IMR-90 (cell line): ENCODE measurements around the gene TMEM259. TPM values are rescaled to one million over a fixed set of nuclear protein-coding genes. Genes with fewer than 3 reads are reported as not detected.
A peak's percentile ranks its signal among the peaks of the same experiment; 100 is the strongest.

Source experiments
- ATAC-seq: fragments of 200-7000 bp; cut with Tn5 transposase; 2 replicates; pipeline ENCODE4 v1.9.1; 2020; ENCODE audit warnings: low read depth, mild to moderate bottlenecking, moderate library complexity
- BruUV-seq: library from RNA; stranded (reverse); fragments of 400-500 nt; replicated peaks from 2 replicates; lab custom pipeline; 2021; lab: Mats Ljungman, UMichigan
- CTCF ChIA-PET: fragments of 300-600 bp; formaldehyde crosslinking; extraction: SDS; loops from one replicate; lab custom pipeline; 2021; ENCODE audit warnings: antibody characterized with exemption; lab: Yijun Ruan, JAX
- POLR2A ChIA-PET: fragments of 300-600 bp; sonication (Branson Sonifier 250); formaldehyde crosslinking; loops from one replicate; lab custom pipeline; 2022; ENCODE audit warnings: antibody characterized with exemption; ENCODE audit not compliant: unreplicated experiment; lab: Charles Lee
- DNase-seq: peaks from one replicate; pipeline ENCODE4 v3.0.0; 2013
- H2AFZ ChIP-seq: replicated peaks from 2 replicates; pipeline ENCODE3; 2013; ENCODE audit warnings: low read length, mild to moderate bottlenecking; ENCODE audit not compliant: poor library complexity
- H2AK5ac ChIP-seq: 2 replicates; pipeline ENCODE4 v1.6.1; 2013; ENCODE audit warnings: low read depth, low read length, inconsistent platforms
- H2AK9ac ChIP-seq: replicated peaks from 2 replicates; pipeline ENCODE3; 2013; ENCODE audit warnings: mild to moderate bottlenecking, low read depth, low read length, moderate library complexity; ENCODE audit not compliant: poor library complexity
- H2BK120ac ChIP-seq: 2 replicates; pipeline ENCODE4 v1.6.1; 2013; ENCODE audit warnings: low read depth, low read length, inconsistent platforms
- H2BK15ac ChIP-seq: 3 replicates; pipeline ENCODE4 v1.6.1; 2013; ENCODE audit warnings: low read depth, low read length, inconsistent platforms
- H2BK20ac ChIP-seq: 2 replicates; pipeline ENCODE4 v1.6.1; 2013; ENCODE audit warnings: low read depth, mild to moderate bottlenecking, inconsistent platforms, low read length, moderate library complexity
- H2BK5ac ChIP-seq: 2 replicates; pipeline ENCODE4 v1.6.1; 2013; ENCODE audit warnings: mild to moderate bottlenecking, low read depth, low read length, inconsistent platforms; ENCODE audit not compliant: poor library complexity, severe bottlenecking
- H3K14ac ChIP-seq: replicated peaks from 2 replicates; pipeline ENCODE4 v1.6.1; 2013; ENCODE audit warnings: low read depth, low read length, inconsistent platforms
- H3K18ac ChIP-seq: 2 replicates; pipeline ENCODE4 v1.6.1; 2013; ENCODE audit warnings: low read depth, low read length, control low read depth
- H3K23ac ChIP-seq: 2 replicates; pipeline ENCODE4 v1.6.1; 2013; ENCODE audit warnings: low read depth, low read length, inconsistent platforms
- H3K27ac ChIP-seq: 2 replicates; pipeline ENCODE4 v1.5.1; 2013; ENCODE audit warnings: mild to moderate bottlenecking, control low read depth, low read length; ENCODE audit not compliant: insufficient read depth
- H3K27me3 ChIP-seq: 2 replicates; pipeline ENCODE4 v1.6.1; 2013; ENCODE audit warnings: low read length; ENCODE audit not compliant: control insufficient read depth, insufficient read depth
- H3K36me3 ChIP-seq: 2 replicates; pipeline ENCODE4 v1.6.1; 2013; ENCODE audit warnings: low read length, mixed read lengths; ENCODE audit not compliant: control insufficient read depth, insufficient read depth
- H3K4ac ChIP-seq: 2 replicates; pipeline ENCODE4 v1.6.1; 2013; ENCODE audit warnings: low read depth, low read length, inconsistent platforms
- H3K4me1 ChIP-seq: 2 replicates; pipeline ENCODE4 v1.6.1; 2013; ENCODE audit warnings: low read length, mixed read lengths; ENCODE audit not compliant: control insufficient read depth, insufficient read depth
- H3K4me2 ChIP-seq: 2 replicates; pipeline ENCODE4 v1.6.1; 2013; ENCODE audit warnings: low read depth, mild to moderate bottlenecking, control low read depth, low read length, moderate library complexity
- H3K4me3 ChIP-seq: 2 replicates; pipeline ENCODE4 v1.5.1; 2013; ENCODE audit warnings: low read depth, mild to moderate bottlenecking, control low read depth, low read length, moderate library complexity; ENCODE audit not compliant: insufficient read depth
- H3K56ac ChIP-seq: 2 replicates; pipeline ENCODE4 v1.6.1; 2013; ENCODE audit warnings: low read length, inconsistent platforms; ENCODE audit not compliant: insufficient read depth; ENCODE audit errors: extremely low read depth
- H3K79me1 ChIP-seq, 2 experiments: 2 replicates each; pipeline ENCODE4 v1.6.1; 2013; ENCODE audit warnings: low read length in 2 of 2, inconsistent platforms in 1 of 2, low read depth in 1 of 2
- H3K9ac ChIP-seq: 2 replicates; pipeline ENCODE4 v1.6.1; 2013; ENCODE audit warnings: low read depth, low read length, control low read depth
- H3K9me1 ChIP-seq: 2 replicates; pipeline ENCODE4 v1.6.1; 2013; ENCODE audit warnings: low read length, inconsistent platforms; ENCODE audit not compliant: insufficient read depth
- H3K9me3 ChIP-seq: 2 replicates; pipeline ENCODE4 v1.6.1; 2013; ENCODE audit warnings: low read length; ENCODE audit not compliant: control insufficient read depth, insufficient read depth
- H4K20me1 ChIP-seq: 2 replicates; pipeline ENCODE4 v1.6.1; 2013; ENCODE audit warnings: low read length, inconsistent platforms; ENCODE audit not compliant: insufficient read depth
- H4K5ac ChIP-seq: 2 replicates; pipeline ENCODE4 v1.6.1; 2013; ENCODE audit warnings: mild to moderate bottlenecking, low read depth, low read length, control low read depth
- H4K8ac ChIP-seq, 2 experiments: 2 replicates each; pipeline ENCODE4 v1.6.1; 2013; ENCODE audit warnings: low read depth in 2 of 2, low read length in 2 of 2, control low read depth in 1 of 2, inconsistent platforms in 1 of 2
- H4K91ac ChIP-seq: 2 replicates; pipeline ENCODE4 v1.6.1; 2013; ENCODE audit warnings: low read depth, low read length, inconsistent platforms; ENCODE audit not compliant: insufficient read depth
- BHLHE40 ChIP-seq: fragments of 150-350 bp; IDR thresholded peaks from 2 replicates; pipeline ENCODE4 v1.6.1; 2016; ENCODE audit warnings: mild to moderate bottlenecking, low read depth, low read length
- CEBPB ChIP-seq: IDR thresholded peaks from 2 replicates; pipeline ENCODE4 v1.6.1; 2012; ENCODE audit warnings: low read depth, low read length, improper control_type of control experiment
- CHD1 ChIP-seq: IDR thresholded peaks from 2 replicates; pipeline ENCODE4 v1.6.1; 2012; ENCODE audit warnings: low read depth, low read length, improper control_type of control experiment
- FOS ChIP-seq: fragments of 150-350 bp; IDR thresholded peaks from 2 replicates; pipeline ENCODE4 v1.6.1; 2016; ENCODE audit warnings: low read depth, low read length
- MAFK ChIP-seq: IDR thresholded peaks from 2 replicates; pipeline ENCODE4 v1.6.1; 2012; ENCODE audit warnings: low read depth, low read length, improper control_type of control experiment
- MAZ ChIP-seq: IDR thresholded peaks from 2 replicates; pipeline ENCODE4 v1.6.1; 2012; ENCODE audit warnings: low read depth, mild to moderate bottlenecking, low read length, improper control_type of control experiment, moderate library complexity, borderline replicate concordance
- MXI1 ChIP-seq: IDR thresholded peaks from 2 replicates; pipeline ENCODE4 v1.6.1; 2012; ENCODE audit warnings: low read depth, mild to moderate bottlenecking, low read length, moderate library complexity, borderline replicate concordance
- NFE2L2 ChIP-seq: fragments of 150-350 bp; IDR thresholded peaks from 2 replicates; pipeline ENCODE4 v1.6.1; 2016; ENCODE audit warnings: low read depth, mild to moderate bottlenecking, low read length
- POLR2A ChIP-seq: IDR thresholded peaks from 2 replicates; pipeline ENCODE4 v1.6.1; 2012; ENCODE audit warnings: mild to moderate bottlenecking, low read depth, low read length
- RAD21 ChIP-seq: IDR thresholded peaks from 2 replicates; pipeline ENCODE4 v1.6.1; 2012; ENCODE audit warnings: low read length, improper control_type of control experiment
- RCOR1 ChIP-seq: IDR thresholded peaks from 2 replicates; pipeline ENCODE4 v1.6.1; 2012; ENCODE audit warnings: mild to moderate bottlenecking, low read length, improper control_type of control experiment; ENCODE audit not compliant: insufficient replicate concordance
- RFX5 ChIP-seq: IDR thresholded peaks from 2 replicates; pipeline ENCODE4 v1.8.0; 2012; ENCODE audit warnings: low read depth, mild to moderate bottlenecking, low read length, moderate library complexity
- SMC3 ChIP-seq: fragments of 150-350 bp; IDR thresholded peaks from 2 replicates; pipeline ENCODE4 v1.6.1; 2016; ENCODE audit warnings: low read depth, mild to moderate bottlenecking, antibody characterized with exemption, low read length, moderate library complexity
- WGBS, 2 experiments: methylation state at CpG; one replicate each; pipeline versions ENCODE4 v1.1.5 to v1.1.7; 2013; ENCODE audit warnings: missing lambda C conversion rate in 2 of 2; ENCODE audit not compliant: insufficient read length in 1 of 2; ENCODE audit errors: extremely low coverage in 2 of 2; 5-methylcytosine and 5-hydroxymethylcytosine counted together
- dilution Hi-C: fragments of 300-500 bp; cut with HindIII; formaldehyde crosslinking; loops from one replicate; pipeline ENCODE4 v1.14.3; 2018; ENCODE audit warnings: low sequenced_read_pairs; ENCODE audit not compliant: unreplicated experiment
- in situ Hi-C: fragments of 300-500 bp; cut with MboI; formaldehyde crosslinking; loops from 3 replicates; pipeline ENCODE4 v1.14.3; 2019; ENCODE audit warnings: low sequenced_read_pairs, inconsistent platforms, mixed read lengths
- intact Hi-C: fragments of 100-400 bp; cut with micrococcal nuclease; formaldehyde crosslinking; loops from 2 replicates; pipeline ENCODE4 v1.10.0; 2022
- polyA plus RNA-seq, 3 experiments: library from polyadenylated mRNA; depleted of rRNA; stranded (reverse); fragments of >200 nt; gene quantifications; 2 replicates each; pipeline ENCODE4 v1.2.3, GENCODE V29; 2012; ENCODE audit warnings: low replicate concordance in 1 of 3
- total RNA-seq: library from RNA; depleted of rRNA; stranded (reverse); fragments of >200 nt; gene quantifications from 2 replicates; pipeline ENCODE4 v1.2.3, GENCODE V29; 2012
- TF ChIP-seq, protein P1 (sequence below): fragments of 150-350 bp; IDR thresholded peaks from 2 replicates; pipeline ENCODE4 v1.6.1; 2016; ENCODE audit warnings: low read depth, mild to moderate bottlenecking, low read length, moderate library complexity, borderline replicate concordance
- TF ChIP-seq, protein P2 (sequence below): fragments of 150-350 bp; IDR thresholded peaks from 2 replicates; pipeline ENCODE4 v1.6.1; 2017; ENCODE audit warnings: mild to moderate bottlenecking, antibody characterized with exemption, low read length, low read depth

Gene TMEM259
- total and polyA plus RNA-seq, 2 of the 4 experiments (the other 2 are of a cell fraction) = 22.6 to 153 TPM

DNA sequence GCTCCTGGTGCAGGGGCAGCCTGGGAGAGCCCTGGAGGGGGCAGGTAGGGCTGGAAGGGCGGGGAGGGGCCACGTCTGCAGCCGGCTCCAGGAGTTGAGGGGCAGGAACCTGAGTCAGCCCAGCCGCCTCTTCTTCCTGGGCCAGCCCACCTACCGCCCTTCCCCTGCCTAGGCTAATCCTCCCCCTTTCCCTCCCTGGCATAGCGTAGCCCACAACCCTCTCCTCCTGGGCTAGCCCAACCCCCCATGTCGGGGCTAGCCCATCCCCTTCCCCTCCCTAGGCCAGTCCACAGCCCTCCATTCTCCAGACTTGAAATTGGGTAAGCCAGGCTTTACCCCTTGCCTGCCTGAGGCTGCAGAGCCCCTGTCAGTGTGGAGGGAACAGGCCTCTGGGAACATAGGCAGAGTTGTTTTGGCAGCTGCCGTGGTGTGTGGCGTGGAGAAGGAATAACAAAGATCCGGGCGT lies 57.4 kb downstream of the TMEM259 start:
- 73% methylated on average over 3 of the region's 11 CpGs; no CpG with 5 or more reads in 1 of the 2 experiments for WGBS, 2 experiments
- dilution Hi-C loops = no loop called here

More for the DNA sequence above, 57.4 kb downstream of the TMEM259 start:
- no peak overlapping the region for H2BK15ac ChIP-seq
- CTCF ChIA-PET = no interaction called here
- peaks cover 29% of the 10 kb centered on the region; the same call in 1 of the 2 replicates for H4K20me1 ChIP-seq
- H3K9me1 ChIP-seq = peaks cover 6% of the 10 kb centered on the region; the same call in 1 of the 2 replicates
- no peak for TF ChIP-seq BHLHE40
- no peak for TF ChIP-seq MAFK
- TF ChIP-seq POLR2A = no peak
- TF ChIP-seq, protein P1, sequence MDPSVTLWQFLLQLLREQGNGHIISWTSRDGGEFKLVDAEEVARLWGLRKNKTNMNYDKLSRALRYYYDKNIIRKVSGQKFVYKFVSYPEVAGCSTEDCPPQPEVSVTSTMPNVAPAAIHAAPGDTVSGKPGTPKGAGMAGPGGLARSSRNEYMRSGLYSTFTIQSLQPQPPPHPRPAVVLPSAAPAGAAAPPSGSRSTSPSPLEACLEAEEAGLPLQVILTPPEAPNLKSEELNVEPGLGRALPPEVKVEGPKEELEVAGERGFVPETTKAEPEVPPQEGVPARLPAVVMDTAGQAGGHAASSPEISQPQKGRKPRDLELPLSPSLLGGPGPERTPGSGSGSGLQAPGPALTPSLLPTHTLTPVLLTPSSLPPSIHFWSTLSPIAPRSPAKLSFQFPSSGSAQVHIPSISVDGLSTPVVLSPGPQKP = no peak
- TF ChIP-seq, protein P2, sequence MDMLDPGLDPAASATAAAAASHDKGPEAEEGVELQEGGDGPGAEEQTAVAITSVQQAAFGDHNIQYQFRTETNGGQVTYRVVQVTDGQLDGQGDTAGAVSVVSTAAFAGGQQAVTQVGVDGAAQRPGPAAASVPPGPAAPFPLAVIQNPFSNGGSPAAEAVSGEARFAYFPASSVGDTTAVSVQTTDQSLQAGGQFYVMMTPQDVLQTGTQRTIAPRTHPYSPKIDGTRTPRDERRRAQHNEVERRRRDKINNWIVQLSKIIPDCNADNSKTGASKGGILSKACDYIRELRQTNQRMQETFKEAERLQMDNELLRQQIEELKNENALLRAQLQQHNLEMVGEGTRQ = no peak
- no peak for TF ChIP-seq MAZ
- no peak for TF ChIP-seq RFX5
- no peak for TF ChIP-seq RAD21
- TF ChIP-seq RCOR1 = no peak
- TF ChIP-seq NFE2L2 = no peak
- TF ChIP-seq SMC3 = no peak
- no peak for TF ChIP-seq CEBPB
- no peak for TF ChIP-seq FOS
- no peak for TF ChIP-seq MXI1
- no peak for TF ChIP-seq CHD1
- H3K36me3 ChIP-seq = peaks cover 73% of the 10 kb centered on the region
- H4K91ac ChIP-seq = no peak overlapping the region
- DNase-seq (no peak), ATAC-seq (no peak)
- no peak overlapping the region for H3K4me3 ChIP-seq
- no peak overlapping the region for H2BK120ac ChIP-seq
- H3K4ac ChIP-seq = no peak overlapping the region
- no peak overlapping the region for H3K27ac ChIP-seq
- no TSS peak for BruUV-seq
- H3K79me1 ChIP-seq = peaks cover 46 to 77% of the 10 kb centered on the region in 2 experiments
- no peak overlapping the region for H4K5ac ChIP-seq
- no peaks in the 10 kb centered on the region for H3K27me3 ChIP-seq
- no peak overlapping the region for H3K56ac ChIP-seq
- H2BK5ac ChIP-seq = no peak overlapping the region
- no peak overlapping the region for H3K4me2 ChIP-seq
- no peak overlapping the region for H3K14ac ChIP-seq
- H2AK5ac ChIP-seq = no peak overlapping the region
- POLR2A ChIA-PET = no interaction called here
- H3K23ac ChIP-seq = no peak overlapping the region
- H2BK20ac ChIP-seq = no peak overlapping the region
- H2AK9ac ChIP-seq = peak overlapping the region; percentile 65
- peaks cover 7% of the 10 kb centered on the region for H3K4me1 ChIP-seq
- in situ Hi-C loops (no loop called here), intact Hi-C loops (loop anchor here (2.0 kb wide), 1 partner anchor 31 kb away; no protein-coding TSS in a partner anchor)
- no peaks in the 10 kb centered on the region for H3K9me3 ChIP-seq
- no peak overlapping the region for H2AFZ ChIP-seq
- H3K9ac ChIP-seq = no peak overlapping the region
- H4K8ac ChIP-seq = no peak overlapping the region
- no peak overlapping the region for H3K18ac ChIP-seq
